ENCODE results near the gene UHRF2. TPM values are rescaled to one million over a fixed set of nuclear protein-coding genes. Genes with fewer than 3 reads are reported as not detected.

Gene UHRF2, protein sequence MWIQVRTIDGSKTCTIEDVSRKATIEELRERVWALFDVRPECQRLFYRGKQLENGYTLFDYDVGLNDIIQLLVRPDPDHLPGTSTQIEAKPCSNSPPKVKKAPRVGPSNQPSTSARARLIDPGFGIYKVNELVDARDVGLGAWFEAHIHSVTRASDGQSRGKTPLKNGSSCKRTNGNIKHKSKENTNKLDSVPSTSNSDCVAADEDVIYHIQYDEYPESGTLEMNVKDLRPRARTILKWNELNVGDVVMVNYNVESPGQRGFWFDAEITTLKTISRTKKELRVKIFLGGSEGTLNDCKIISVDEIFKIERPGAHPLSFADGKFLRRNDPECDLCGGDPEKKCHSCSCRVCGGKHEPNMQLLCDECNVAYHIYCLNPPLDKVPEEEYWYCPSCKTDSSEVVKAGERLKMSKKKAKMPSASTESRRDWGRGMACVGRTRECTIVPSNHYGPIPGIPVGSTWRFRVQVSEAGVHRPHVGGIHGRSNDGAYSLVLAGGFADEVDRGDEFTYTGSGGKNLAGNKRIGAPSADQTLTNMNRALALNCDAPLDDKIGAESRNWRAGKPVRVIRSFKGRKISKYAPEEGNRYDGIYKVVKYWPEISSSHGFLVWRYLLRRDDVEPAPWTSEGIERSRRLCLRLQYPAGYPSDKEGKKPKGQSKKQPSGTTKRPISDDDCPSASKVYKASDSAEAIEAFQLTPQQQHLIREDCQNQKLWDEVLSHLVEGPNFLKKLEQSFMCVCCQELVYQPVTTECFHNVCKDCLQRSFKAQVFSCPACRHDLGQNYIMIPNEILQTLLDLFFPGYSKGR
- 48.2 and 57.5 TPM in 2 replicates for total RNA-seq

DNA sequence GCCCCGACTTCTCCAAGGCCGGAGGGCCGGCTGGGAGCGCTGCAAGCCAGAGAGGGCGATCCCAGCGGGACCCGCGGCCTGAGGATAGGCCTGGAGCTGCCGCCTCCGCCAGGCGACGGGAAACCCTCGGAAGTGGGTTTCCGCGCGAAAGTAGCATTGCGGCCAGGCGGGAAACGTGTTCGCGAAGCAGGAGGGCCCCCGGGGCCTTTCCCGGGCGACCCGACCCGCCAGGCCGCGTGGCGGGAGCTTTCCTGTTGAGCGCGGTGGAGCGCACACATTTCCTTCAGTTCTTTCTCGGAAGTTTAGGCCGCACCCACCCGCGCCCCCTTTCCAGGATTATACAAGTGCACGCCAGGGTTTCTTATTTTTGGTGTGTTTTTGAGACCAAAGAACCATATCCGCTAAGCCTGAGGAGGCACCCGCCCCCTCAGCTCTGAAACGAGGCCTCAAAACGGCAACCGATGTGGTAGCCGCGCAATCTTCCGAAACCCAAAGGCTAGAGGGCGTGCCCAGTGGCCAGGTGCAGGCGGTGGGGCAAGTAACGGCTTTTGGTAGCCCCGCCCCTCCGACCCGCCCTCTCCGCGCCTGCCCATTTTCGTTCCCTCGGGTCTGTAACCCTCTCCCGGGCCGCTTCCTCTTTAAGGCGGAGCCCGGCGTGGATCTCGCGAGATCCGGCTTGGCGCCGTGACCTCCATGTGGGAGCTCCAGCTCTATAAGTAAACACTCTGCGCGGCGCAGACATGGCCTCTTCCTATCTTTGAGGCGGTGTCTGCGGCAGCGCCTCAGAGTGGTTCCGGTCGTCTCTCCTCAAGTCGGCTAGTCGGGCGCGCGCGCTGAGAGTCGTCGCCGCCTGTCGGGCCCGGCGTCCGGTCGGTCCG, at the start of gene UHRF2:
Gene UHRF2, plus strand, starts transcription at position 713 of the 878 bp plus-strand sequence. CDS start 292 bp downstream, outside the sequence.

Other genes with a start within 250 kb of the UHRF2 start
- 3.6 and 12.8 TPM in 2 replicates for gene IL33, start 197.4 kb upstream of the UHRF2 start, total RNA-seq
- gene TPD52L3, start 84.8 kb upstream of the UHRF2 start, total RNA-seq, result not detected in 2 replicates
- 0.43 and 22.9 TPM in 2 replicates for gene GLDC, start 232.5 kb downstream of the UHRF2 start, total RNA-seq

Data from tracheal epithelial cell (primary cell).